Measurements from ENCODE around the gene SLC39A13.

SLC39A13 gene

DNA sequence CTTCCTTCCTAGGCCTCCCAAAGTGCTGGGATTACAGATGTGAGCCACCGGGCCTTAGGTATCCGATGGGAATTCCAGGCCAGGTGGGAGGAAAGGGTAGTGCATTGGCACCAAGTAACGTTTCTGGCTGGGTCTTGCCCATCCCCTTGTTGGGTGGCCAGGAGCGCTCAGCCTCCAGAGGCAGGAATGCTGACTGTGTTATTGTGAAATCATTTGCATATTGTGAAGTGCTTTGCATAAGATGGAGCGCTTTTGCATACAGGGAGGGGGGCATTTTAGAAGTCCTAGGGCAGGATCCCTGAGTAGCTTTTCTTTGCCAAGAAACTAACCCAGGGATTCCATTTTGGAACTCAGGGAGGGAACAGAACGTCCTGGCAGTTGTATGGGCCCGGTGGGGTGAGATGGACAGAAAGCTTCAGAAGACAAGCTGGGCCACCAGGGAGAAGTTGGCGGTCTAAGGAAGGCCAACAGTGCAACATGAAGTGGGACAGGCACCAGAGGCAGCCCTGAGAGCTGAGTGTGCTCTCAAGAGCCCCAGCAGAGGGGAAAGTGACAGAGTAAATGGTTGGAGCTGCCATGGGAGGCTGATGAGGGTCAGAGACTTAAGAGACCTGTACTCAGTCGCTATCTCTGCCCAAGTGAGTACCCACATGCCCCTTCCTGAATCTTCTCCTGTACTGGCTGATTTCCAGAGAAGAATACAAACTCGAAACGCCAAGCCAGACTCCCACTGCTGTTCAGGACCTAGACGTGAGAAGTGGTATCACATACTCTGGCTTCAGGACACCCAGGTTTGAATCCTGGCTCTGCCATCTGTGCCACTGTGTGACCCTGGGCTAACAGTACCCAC, 1.3 kb upstream of the SLC39A13 start:
- DNase-seq, result no peak

DNA sequence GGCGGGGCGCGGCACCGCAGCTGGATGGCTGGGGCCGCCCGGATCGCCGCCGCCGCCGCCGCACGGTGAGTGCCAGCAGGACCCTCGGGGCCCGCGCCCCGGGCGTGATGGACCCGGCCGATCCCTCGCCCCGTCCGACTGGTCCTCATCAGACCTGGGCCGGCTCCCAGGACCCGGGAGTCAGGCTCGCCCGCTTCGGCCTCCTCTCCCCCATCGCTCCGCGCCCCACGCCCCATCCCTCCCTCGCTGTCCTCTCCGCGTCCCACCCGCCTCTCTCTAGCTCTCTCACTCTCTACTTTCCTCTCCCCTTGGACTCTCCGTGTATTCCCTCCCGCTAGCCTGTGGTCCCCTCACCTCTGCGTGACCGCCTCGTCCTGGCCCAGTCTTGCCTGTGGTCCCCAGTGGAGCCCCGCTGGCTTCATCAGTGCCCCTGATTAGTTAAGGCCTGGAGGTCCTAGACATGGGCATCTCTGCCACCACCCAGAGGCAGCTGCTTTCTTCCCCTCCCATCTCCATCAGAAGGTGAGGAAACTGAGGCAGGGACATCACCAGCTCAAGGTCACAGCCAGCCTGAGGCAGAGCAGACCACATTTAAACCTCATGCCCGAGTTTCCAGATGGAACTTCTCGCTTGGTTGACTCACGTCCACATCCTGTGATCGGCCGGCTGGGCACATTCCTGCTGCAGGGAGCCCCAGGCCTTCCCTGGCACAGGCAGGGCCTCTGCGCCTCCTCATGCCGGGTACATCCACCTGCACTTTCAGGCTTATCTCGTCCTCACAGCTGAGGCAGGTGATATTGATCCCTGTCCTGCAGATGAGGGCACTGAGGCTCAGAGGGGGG, 429 bp downstream of the SLC39A13 start:
- no peak for DNase-seq

DNA sequence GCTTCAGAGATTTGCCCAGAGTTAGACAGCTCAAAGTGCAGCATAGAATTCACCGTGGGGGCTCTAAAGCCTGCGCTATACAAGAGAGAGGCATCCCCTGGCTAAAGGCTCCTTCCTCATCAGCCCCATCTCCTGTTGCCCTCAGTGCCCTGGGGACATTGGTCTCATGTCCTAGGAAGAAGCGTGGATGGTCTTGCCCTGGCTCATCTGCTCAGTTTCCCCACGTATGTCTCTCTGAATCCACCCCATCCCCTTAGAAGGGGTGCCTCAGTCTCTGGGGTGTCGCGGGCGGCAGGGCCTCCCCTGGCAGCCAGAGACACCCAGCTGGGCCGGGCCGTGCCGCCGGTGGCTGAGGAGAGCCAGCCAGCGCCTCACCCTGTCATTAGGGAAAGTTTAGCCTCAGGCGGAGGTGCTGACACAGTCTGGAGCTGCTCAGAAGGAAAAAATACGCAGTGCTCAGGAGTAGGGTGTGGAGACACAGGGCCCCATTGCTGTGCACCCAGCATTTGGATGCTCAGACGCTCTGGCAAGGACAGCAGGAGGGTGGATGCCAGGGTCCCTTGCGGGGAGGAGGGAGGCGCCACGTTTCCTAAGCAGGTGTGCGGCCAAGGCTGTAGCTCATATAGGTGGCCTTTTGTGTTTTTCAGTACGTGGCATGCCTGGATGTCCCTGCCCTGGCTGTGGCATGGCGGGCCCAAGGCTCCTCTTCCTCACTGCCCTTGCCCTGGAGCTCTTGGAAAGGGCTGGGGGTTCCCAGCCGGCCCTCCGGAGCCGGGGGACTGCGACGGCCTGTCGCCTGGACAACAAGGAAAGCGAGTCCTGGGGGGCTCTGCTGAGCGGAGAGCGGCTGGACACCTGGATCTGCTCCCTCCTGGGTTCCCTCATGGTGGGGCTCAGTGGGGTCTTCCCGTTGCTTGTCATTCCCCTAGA, 1.3 kb downstream of the SLC39A13 start:
- no peak for DNase-seq

DNA sequence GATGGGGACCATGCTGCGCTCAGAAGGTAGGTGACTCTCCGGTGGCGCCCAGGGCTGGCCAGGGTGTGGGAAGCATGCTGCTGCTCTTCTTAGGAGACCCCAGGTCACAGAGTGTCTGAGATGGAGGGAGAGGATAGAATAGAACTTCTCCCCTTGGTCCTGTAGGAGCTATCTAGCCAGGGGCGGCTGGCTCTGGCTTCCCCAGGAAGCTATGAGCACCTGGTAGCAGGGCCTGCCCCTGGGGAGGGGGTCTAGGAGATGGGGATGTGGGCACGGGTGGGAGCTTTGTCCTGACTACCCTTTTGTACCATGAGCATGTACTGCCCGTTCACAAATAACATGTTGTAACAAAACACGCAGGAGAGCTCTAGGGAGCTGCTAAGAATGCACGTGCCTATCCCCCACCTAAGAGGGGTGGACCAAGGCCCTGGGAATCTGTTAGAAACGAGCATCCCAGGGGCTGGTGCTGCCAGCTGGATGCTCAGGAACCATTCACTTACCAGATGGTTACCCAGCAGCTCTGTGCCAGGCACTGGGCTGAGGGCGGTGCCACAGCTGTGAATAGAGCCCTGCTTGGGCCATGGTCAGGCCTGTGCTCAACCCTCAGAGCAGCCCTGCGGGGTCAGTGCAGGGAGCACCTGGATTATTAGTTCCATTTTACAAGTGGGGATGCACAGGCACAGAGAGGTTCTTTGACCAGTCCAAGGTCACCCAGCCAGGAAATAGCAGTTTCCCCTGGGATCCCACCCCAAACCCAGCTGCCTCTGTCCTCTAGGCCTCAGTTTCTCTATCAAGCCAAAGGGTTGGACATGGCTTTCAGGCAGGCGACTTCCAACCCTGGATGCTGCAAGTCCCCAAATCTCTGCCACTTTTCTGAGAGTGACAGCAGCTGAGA, 2.2 kb downstream of the SLC39A13 start:
- DNase-seq, result no peak

DNA sequence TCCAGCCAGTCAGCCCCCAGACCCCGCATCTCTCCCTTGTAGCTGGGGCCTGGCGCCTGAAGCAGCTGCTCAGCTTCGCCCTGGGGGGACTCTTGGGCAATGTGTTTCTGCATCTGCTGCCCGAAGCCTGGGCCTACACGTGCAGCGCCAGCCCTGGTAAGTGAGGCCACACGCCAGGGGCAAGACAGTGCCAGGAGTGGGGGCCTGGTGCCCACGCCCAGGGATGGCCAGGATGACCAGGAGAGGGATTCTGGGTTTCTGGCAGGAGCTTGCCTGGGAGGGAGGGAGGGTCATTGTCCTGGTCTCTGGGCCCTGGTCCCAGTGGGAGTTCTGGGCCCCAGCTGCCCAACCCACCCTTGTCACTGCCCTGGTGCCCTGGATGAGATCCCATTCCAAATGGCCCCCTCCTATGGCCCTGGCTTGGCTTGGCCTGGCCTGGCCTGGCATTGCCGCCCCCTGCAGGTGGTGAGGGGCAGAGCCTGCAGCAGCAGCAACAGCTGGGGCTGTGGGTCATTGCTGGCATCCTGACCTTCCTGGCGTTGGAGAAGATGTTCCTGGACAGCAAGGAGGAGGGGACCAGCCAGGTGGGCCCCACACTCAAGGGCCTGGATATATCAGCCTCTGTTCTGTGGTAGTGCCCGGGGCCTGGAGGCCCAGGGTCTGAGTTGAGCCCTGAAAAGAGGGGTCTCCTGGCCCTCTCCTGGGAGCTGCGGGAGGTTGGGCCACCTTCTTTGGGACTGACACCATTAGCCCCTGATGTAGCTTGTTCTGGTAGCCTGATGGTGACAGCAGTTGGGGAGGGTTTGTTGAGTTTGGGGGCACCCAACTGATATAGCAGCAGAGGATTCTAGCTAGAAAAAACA, 3.7 kb downstream of the SLC39A13 start:
- no peak for DNase-seq

DNA sequence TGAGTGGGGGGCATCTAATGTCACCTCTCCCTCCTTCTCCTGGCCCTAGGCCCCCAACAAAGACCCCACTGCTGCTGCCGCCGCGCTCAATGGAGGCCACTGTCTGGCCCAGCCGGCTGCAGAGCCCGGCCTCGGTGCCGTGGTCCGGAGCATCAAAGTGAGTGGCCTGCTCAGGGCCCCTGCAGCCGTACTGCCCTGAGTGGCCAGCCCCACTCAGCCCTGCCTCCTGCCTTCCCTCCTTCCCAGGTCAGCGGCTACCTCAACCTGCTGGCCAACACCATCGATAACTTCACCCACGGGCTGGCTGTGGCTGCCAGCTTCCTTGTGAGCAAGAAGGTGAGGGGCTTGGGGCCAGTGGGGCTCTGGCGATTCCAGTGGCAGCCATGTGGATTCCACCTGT, 5.0 kb downstream of the SLC39A13 start:
- DNase-seq, result no peak

DNA sequence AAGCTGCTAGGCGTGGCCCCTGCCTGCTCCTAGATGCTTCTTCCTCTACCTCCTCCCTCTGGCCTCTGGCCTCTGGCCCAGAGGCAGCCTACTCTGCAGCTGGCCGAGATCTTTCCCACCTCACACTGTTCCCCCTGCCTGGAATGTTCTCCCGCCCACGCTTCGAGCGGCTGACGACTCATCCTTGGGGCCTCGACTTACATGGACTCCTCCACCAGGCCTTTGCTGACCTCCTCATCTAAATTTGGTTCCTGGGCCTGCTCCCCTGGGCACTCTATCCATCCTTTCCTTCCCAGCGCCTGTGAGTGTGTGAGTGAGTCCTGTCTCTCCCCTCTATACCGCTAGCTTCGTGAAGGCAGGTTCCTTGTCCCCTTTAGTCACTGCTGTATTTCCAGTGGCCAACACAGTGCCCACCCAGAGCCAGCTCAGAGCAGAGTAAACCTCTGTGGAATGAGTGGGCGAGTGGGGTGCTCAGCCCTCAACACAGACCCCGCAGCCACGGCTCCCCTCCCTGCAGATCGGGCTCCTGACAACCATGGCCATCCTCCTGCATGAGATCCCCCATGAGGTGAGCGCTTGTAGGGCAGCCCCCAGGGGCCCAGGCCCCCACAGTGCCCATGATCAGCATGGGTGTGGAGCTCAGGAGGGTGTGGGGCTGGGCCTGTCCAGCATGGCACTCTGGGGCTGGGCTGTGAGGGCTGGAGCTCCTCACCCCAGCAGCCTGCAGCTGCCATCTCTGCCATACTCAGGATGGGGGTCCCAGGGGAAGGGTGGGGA, 5.7 kb downstream of the SLC39A13 start:
- DNase-seq, result no peak

DNA sequence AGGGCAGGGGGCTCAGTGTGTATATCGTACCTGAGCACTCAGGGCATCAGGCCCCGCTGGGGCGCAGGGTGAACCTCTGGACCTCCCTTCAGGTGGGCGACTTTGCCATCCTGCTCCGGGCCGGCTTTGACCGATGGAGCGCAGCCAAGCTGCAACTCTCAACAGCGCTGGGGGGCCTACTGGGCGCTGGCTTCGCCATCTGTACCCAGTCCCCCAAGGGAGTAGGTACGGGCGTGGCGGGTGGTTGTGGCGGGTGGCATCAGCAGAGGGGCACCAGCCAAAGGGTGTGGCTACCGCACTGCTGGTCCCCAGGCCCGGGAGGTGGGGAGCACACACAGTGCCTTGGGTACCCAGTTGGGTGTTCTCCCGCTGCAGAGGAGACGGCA, 6.3 kb downstream of the SLC39A13 start:
- DNase-seq, result no peak

DNA sequence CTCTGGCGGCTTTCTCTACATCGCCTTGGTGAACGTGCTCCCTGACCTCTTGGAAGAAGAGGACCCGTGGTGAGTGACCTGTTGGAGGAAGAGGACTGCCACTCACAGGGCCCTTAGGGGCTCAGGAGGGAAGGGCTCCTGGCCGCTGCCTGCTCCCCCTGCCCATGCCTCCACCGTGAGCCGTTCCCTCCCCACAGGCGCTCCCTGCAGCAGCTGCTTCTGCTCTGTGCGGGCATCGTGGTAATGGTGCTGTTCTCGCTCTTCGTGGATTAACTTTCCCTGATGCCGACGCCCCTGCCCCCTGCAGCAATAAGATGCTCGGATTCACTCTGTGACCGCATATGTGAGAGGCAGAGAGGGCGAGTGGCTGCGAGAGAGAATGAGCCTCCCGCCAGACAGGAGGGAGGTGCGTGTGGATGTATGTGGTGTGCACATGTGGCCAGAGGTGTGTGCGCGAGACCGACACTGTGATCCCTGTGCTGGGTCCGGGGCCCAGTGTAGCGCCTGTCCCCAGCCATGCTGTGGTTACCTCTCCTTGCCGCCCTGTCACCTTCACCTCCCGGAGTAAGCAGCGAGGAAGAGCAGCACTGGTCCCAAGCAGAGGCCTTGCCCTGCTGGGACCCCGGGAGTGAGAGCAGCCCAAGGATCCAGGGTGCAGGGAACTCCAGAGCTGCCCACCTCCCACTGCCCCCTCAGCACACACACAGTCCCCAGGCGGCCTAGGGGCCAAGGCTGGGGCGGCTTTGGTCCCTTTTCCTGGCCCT, 6.9 kb downstream of the SLC39A13 start:
- DNase-seq, result no peak

DNA sequence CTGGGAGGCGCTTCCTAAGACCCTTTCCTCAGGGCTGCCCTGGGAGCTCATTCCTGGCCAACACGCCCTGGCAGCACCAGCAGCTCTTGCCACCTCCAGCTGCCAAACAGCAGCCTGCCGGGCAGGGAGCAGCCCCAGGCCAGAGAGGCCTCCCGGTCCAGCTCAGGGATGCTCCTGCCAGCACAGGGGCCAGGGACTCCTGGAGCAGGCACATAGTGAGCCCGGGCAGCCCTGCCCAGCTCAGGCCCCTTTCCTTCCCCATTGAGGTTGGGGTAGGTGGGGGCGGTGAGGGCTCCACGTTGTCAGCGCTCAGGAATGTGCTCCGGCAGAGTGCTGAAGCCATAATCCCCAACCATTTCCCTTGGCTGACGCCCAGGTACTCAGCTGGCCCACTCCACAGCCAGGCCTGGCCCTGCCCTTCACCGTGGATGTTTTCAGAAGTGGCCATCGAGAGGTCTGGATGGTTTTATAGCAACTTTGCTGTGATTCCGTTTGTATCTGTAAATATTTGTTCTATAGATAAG, 7.6 kb downstream of the SLC39A13 start:
- DNase-seq, result no peak

DNA sequence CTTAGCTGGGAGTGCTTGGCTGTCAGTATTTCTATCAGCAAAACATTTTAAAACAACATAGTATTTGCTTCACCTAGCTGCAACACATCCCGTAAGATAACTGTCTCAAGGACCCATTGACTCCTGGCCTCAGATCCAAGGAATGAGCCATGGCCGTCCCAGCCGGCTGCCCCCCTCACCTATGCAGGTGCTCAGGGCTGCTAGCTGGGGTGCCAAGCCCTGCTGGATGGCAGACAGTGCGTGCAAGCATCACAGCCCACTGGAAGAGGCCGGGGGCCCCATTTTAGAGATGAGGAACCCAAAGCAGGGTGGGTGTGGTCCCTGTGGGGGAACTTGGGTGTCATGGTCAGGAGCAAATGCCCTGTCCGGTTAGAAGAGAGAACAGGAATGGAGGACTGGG, 9.3 kb downstream of the SLC39A13 start:
- no peak for DNase-seq

DNA sequence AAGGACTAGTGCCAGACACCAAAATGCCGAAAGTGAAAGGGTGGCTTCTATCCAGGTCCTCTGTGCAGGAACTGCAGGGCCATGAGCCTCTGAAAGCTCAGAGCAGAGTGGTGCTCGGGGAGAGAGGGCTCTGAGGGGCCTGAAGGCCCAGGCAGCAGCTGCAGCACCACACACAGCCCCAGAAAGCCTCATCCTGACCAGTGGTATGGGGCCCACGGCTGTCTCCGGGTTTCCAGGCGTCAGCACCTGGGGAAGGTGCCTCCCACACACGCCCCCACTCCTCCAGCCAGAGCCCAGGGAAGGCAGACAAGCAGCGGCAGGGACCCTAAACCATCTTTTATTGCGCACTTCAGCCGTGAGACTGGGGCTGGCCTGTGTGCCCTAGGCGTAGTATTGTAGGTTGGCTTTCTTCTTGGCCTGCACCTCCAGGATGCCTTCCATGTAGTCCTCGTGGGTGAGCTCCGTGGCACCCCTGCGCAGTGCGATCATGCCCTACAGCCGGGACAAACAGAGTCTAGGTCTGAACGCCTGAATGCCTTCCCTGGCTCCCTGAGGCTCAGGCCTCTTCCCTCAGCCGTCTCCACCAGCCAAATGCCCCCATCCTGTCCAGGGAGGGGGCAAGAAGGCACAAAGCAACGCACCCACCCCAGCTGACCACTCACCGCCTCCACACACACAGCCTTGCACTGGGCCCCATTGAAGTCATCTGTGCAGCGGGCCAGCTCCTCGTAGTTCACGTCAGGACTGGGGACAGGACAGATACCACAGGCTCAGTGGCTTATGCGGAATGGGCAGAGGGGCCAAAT, 10.3 kb downstream of the SLC39A13 start:
- no peak for DNase-seq

DNA sequence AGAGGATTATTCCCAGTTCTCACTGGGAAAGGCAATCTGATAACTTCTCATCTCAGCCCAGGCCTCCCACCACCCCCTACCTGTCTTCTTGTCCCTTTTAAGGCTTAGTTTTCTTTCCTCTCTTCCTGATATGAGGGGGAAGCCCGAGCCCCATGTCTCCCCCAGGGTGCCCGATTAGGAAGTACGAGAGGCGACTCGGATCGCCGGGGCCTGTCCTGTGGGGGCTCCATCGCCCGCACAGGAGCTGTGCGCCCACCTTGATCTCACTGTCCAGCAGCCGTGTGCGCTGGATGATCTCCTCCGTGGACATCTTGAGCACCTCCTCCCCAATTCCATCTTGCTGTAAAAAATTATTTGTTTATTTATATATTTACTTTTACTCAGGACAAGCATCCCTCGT, 17.2 kb downstream of the SLC39A13 start:
- DNase-seq, result no peak

DNA sequence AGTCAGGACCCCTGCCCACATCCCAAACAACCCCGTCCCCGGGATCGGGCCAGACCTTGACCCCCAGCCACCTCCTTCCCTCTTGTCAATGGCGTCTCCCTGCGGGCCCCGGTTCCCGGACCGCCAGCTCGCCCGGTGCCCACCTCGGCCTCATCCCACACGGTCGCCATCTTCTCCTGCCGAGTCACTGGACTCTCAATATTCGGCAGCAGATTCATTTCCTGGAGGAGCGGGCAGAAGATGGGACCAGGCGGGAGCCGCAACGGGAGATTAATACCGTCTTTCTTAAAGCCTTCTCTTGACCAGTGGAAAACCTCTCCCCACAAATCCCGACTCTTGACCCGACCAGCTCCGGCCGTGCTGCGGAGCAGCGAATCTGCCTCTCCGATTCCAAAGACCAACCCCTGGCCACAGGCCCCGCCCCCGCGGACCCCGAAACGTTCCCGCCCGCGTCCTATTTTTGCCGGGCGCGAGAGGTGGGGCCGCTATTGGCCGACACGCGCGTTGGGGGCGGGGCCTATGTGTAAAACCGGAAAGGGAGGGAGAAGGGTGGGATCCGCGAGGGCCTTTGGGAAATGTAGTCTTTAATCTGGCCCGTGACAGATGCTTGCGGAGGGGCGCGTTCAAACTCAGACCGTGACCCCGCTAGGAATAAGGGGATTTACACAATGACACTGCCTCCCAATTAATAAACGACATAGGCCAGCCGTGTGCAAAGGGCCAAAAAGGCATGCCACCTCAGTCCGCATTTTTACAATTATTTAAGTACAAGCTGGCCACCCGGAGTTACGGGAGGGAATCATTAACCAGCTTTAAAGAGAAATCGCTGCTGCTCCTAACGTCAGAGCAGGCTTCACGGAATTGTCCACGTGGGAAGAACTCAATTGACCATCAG, 17.9 kb downstream of the SLC39A13 start, which contains the start of gene PSMC3:
PSMC3 (minus strand) TSS at position 378 of the 895 bp plus-strand sequence; CDS start at position 218, 160 bp downstream.
- peak; percentile 97 for DNase-seq

DNA sequence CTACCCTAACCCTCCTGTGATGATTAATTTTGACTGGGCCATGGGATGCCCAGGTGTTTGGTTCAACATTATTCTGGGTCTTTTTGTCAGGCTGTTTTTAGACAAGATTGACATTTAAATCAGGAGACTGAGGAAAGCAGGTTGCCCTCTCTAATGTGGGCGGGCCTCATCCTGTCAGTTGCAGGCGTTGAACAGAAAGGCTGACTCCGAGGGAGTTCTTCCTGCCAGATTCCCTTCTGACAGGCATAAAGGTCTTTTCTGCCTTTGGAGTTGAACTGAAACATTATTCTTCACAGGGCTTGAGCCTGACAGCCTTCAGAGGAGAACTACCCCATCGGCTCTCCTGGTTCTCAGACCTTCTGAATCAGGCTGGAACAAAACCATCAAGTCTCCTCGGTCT, 22.1 kb downstream of the SLC39A13 start:
- DNase-seq, result no peak

DNA sequence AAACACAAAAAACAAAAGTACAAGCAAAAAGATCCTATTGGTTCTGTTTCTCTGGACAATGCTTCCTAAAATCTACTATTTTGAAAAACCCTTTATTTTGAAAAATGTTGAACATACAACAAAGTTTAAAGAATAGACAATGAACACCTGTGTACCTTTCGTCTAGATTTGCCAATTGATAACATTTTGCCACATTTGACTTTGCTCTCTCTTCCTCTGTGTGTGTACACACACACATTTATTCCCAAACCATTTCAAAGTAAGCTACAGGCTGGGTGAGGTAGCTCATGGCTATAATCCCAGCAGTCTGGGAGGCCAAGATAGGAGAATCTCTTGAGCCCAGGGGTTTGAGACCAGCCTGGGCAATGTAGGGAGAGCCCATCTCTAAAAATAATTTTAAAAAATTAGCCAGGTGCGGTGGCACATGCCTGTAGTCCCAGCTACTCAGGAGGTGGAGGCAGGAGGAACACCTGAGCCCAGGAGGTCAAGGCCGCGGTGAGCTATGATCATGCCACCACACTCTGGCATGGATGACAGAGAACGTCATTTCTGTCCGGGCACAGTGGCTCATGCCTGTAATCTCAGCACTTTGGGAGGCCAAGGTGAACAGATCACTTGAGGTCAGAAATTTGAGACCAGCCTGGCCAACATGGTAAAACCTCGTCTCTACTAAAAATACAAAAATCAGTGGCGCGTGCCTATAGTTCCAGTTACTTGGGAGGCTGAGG, 23.1 kb downstream of the SLC39A13 start:
- DNase-seq, result no peak
